WTC11 (cell line): Measurements from ENCODE around the gene GBP1. TPM values are rescaled to one million over a fixed set of nuclear protein-coding genes. Genes with fewer than 3 reads are reported as not detected.

Experiments
- ATAC-seq: fragments of 200-7000 bp; cut with Tn5 transposase; 2 replicates; pipeline ENCODE4 v1.10.0; 2021; ENCODE audit warnings: mild to moderate bottlenecking, moderate library complexity
- CTCF ChIA-PET: fragments of 300-600 bp; sonication (Branson Sonifier 250); formaldehyde crosslinking; loops from one replicate; lab custom pipeline; 2021; ENCODE audit warnings: antibody characterized with exemption; lab: Charles Lee
- POLR2A ChIA-PET: fragments of 350-600 bp; sonication (Branson Sonifier 250); formaldehyde crosslinking; loops from one replicate; lab custom pipeline; 2021; ENCODE audit warnings: antibody characterized with exemption; lab: Charles Lee
- DNase-seq: peaks from one replicate; pipeline ENCODE4 v3.0.0; 2021; ENCODE audit warnings: low spot score
- H3K27ac Mint-ChIP-seq: 2 replicates; pipeline ENCODE4 v1.8.0; 2021; ENCODE audit warnings: mixed read lengths
- H3K27me3 Mint-ChIP-seq: 2 replicates; pipeline ENCODE4 v1.8.0; 2021; ENCODE audit warnings: low read depth, mild to moderate bottlenecking, moderate library complexity, mixed read lengths
- H3K36me3 Mint-ChIP-seq: 2 replicates; pipeline ENCODE4 v1.8.0; 2021; ENCODE audit warnings: mixed read lengths
- H3K4me1 Mint-ChIP-seq: 2 replicates; pipeline ENCODE4 v1.8.0; 2022; ENCODE audit warnings: mixed read lengths
- H3K4me3 Mint-ChIP-seq: 2 replicates; pipeline ENCODE4 v1.8.0; 2021; ENCODE audit warnings: mild to moderate bottlenecking, moderate library complexity, mixed read lengths
- H3K9me3 Mint-ChIP-seq: 2 replicates; pipeline ENCODE4 v1.8.0; 2021; ENCODE audit warnings: mixed read lengths
- CDX4 ChIP-seq: fragments of 250-450 bp; sonication (Bioruptor Pico); IDR thresholded peaks from 2 replicates; pipeline ENCODE4 v1.9.0; 2021; ENCODE audit warnings: moderate library complexity, mild to moderate bottlenecking, inconsistent platforms, borderline replicate concordance
- CREM ChIP-seq: sonication (generic); formaldehyde crosslinking; IDR thresholded peaks from 2 replicates; pipeline ENCODE4 v1.8.1; 2022; ENCODE audit warnings: mild to moderate bottlenecking, missing genetic modification reagents, moderate library complexity
- E2F4 ChIP-seq: sonication (generic); formaldehyde crosslinking; IDR thresholded peaks from 2 replicates; pipeline ENCODE4 v1.8.1; 2022; ENCODE audit warnings: low read depth, mild to moderate bottlenecking, moderate library complexity, missing genetic modification reagents, borderline replicate concordance
- E2F5 ChIP-seq: sonication (generic); formaldehyde crosslinking; IDR thresholded peaks from 2 replicates; pipeline ENCODE4 v1.8.1; 2022; ENCODE audit warnings: mild to moderate bottlenecking, moderate library complexity, missing genetic modification reagents
- EMX1 ChIP-seq: fragments of 250-450 bp; sonication (Bioruptor Pico); IDR thresholded peaks from 2 replicates; pipeline ENCODE4 v1.8.0; 2021; ENCODE audit warnings: mild to moderate bottlenecking
- ESRRA ChIP-seq: sonication (generic); formaldehyde crosslinking; IDR thresholded peaks from 2 replicates; pipeline ENCODE4 v1.8.1; 2022; ENCODE audit warnings: mild to moderate bottlenecking, missing genetic modification reagents, borderline replicate concordance
- ETV6 ChIP-seq: sonication (generic); formaldehyde crosslinking; IDR thresholded peaks from 2 replicates; pipeline ENCODE4 v1.8.1; 2022; ENCODE audit warnings: mild to moderate bottlenecking, missing genetic modification reagents
- FOXJ3 ChIP-seq: sonication (generic); formaldehyde crosslinking; IDR thresholded peaks from 2 replicates; pipeline ENCODE4 v1.9.0; 2021; ENCODE audit warnings: missing genetic modification reagents, mild to moderate bottlenecking, borderline replicate concordance
- FOXP1 ChIP-seq: sonication (generic); formaldehyde crosslinking; IDR thresholded peaks from 2 replicates; pipeline ENCODE4 v1.8.0; 2022; ENCODE audit warnings: missing genetic modification reagents, mild to moderate bottlenecking, moderate library complexity, borderline replicate concordance
- GTF2I ChIP-seq: fragments of 250-450 bp; sonication (Bioruptor Pico); conservative IDR thresholded peaks from 2 replicates; pipeline ENCODE4 v1.4.0; 2021; ENCODE audit warnings: mild to moderate bottlenecking
- MXD4 ChIP-seq: fragments of 250-450 bp; sonication (Bioruptor Pico); IDR thresholded peaks from 2 replicates; pipeline ENCODE4 v1.8.0; 2021; ENCODE audit warnings: mild to moderate bottlenecking, moderate library complexity, borderline replicate concordance
- NFYB ChIP-seq: sonication (generic); formaldehyde crosslinking; conservative IDR thresholded peaks from 2 replicates; pipeline ENCODE4 v1.8.0; 2022; ENCODE audit warnings: low read depth, missing genetic modification reagents
- NR1H2 ChIP-seq: sonication (generic); formaldehyde crosslinking; IDR thresholded peaks from 2 replicates; pipeline ENCODE4 v1.9.0; 2021; ENCODE audit warnings: mild to moderate bottlenecking, moderate library complexity, missing genetic modification reagents
- OVOL2 ChIP-seq: fragments of 250-450 bp; sonication (Bioruptor Pico); IDR thresholded peaks from 2 replicates; pipeline ENCODE4 v1.9.0; 2021; ENCODE audit warnings: mild to moderate bottlenecking, borderline replicate concordance
- PRRX2 ChIP-seq: fragments of 250-450 bp; sonication (Bioruptor Pico); IDR thresholded peaks from 2 replicates; pipeline ENCODE4 v1.8.0; 2021; ENCODE audit warnings: mild to moderate bottlenecking
- RORB ChIP-seq: fragments of 250-450 bp; sonication (Bioruptor Pico); IDR thresholded peaks from 2 replicates; pipeline ENCODE4 v1.9.0; 2021; ENCODE audit warnings: mild to moderate bottlenecking
- SMAD3 ChIP-seq: sonication (generic); formaldehyde crosslinking; IDR thresholded peaks from 2 replicates; pipeline ENCODE4 v1.8.0; 2022; ENCODE audit warnings: missing genetic modification reagents, mild to moderate bottlenecking, borderline replicate concordance
- ZNF219 ChIP-seq: sonication (generic); formaldehyde crosslinking; IDR thresholded peaks from 2 replicates; pipeline ENCODE4 v1.8.0; 2023; ENCODE audit warnings: missing genetic modification reagents, mild to moderate bottlenecking, borderline replicate concordance
- ZNF423 ChIP-seq: fragments of 250-450 bp; sonication (Bioruptor Pico); IDR thresholded peaks from 2 replicates; pipeline ENCODE4 v2.1.2; 2022; ENCODE audit warnings: mild to moderate bottlenecking, moderate library complexity
- total RNA-seq: library from RNA; stranded (reverse); gene quantifications from 3 replicates; pipeline ENCODE4 v1.2.3, GENCODE V29; 2021
- TF ChIP-seq, protein P1 (sequence below): sonication (generic); formaldehyde crosslinking; IDR thresholded peaks from 2 replicates; pipeline ENCODE4 v1.8.1; 2023; ENCODE audit warnings: mild to moderate bottlenecking, missing genetic modification reagents, borderline replicate concordance
- TF ChIP-seq, protein P2 (sequence below): fragments of 250-450 bp; sonication (Bioruptor Pico); IDR thresholded peaks from 2 replicates; pipeline ENCODE4 v1.8.0; 2021; ENCODE audit warnings: mild to moderate bottlenecking

Gene GBP1
- total RNA-seq, 1 experiment from 2014 or later: 0.20 TPM

GRCh38 chr1:89063094-89063493 lies 1.9 kb downstream of the GBP1 start (continued):
- TF ChIP-seq SMAD3 (CRISPR knock-in tag) (no peak), MXD4 (CRISPR knock-in tag) (no peak), E2F5 (CRISPR knock-in tag) (no peak)
- TF ChIP-seq, all 79 proteins: peak for 0

GRCh38 chr1:89060091-89060490 lies 4.9 kb downstream of the GBP1 start:
- H3K27me3 Mint-ChIP-seq: no peaks in the 10 kb centered on the region

DNA sequence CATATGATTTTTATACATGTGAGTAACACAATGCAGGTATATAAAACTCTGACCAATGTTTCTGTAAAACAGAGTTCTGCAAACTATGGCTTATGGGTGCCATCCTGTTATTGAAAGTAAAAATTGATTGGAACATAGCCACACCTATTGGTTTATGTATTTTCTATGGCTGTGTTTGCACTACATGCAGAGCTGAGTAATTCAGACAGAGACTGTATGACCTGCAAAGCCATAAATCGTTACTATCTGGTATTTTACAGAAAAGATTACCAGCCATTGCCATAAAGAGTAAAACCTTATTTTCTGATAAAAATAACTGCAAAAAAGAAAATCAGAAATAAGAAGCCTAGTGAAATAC lies 13.1 kb downstream of the GBP1 start:
- no peak overlapping the region for H3K4me3 Mint-ChIP-seq

More at GRCh38 chr1:89060091-89060490, 4.9 kb downstream of the GBP1 start:
- Mint-ChIP-seq H3K4me3 (no peak overlapping the region), H3K27ac (no peak overlapping the region), H3K9me3 (no peaks in the 10 kb centered on the region), H3K4me1 (peaks cover 3% of the 10 kb centered on the region; the same call in 1 of the 2 replicates), H3K36me3 (no peaks in the 10 kb centered on the region)
- no peak for ATAC-seq
- DNase-seq: no peak
- ChIA-PET CTCF (no interaction called here), POLR2A (no interaction called here)
- TF ChIP-seq ZNF219 (no peak), CDX4 (CRISPR knock-in tag) (no peak), OVOL2 (CRISPR knock-in tag) (no peak), ZNF423 (CRISPR knock-in tag) (no peak), GTF2I (CRISPR knock-in tag) (no peak), E2F4 (CRISPR knock-in tag) (no peak), PRRX2 (CRISPR knock-in tag) (no peak), FOXJ3 (no peak), E2F5 (CRISPR knock-in tag) (no peak), ETV6 (CRISPR knock-in tag) (no peak), EMX1 (CRISPR knock-in tag) (no peak)

DNA sequence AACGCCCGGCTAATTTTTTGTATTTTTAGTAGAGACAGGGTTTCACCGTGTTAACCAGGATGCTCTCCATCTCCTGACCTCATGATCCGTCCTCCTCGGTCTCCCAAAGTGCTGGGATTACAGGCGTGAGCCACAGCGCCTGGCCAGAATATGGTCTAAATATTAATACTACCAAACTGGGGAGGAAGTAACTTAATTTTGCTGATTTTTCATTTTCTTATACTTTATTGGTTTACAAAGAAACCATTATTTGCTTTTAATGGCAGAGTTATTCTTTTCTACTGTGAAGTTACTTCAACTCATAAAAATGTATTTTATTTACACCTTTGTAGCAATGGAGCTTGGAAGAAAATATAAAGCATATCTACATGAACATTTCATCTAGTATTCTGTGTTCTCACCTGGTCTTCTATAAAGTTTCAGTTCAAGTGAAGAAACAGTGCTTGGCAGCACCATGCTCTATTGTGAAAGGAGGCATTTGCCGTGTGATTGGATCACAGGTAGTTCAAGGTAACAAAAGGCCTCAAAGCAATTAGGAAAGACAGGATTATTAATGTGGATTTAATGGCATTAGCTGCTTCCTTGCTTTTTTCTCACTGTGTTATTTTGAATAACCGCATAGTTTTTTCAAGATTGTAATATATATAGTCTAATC lies 13.6 kb downstream of the GBP1 start:
- no peaks in the 10 kb centered on the region for H3K36me3 Mint-ChIP-seq
- no peaks in the 10 kb centered on the region for H3K9me3 Mint-ChIP-seq
- H3K27ac Mint-ChIP-seq: no peak overlapping the region
- ChIA-PET POLR2A (no interaction called here), CTCF (no interaction called here)
- DNase-seq (no peak), ATAC-seq (no peak)
- H3K27me3 Mint-ChIP-seq: no peaks in the 10 kb centered on the region
- no peak overlapping the region for H3K4me3 Mint-ChIP-seq
- TF ChIP-seq FOXP1 (CRISPR knock-in tag) (no peak), ESRRA (no peak), GTF2I (CRISPR knock-in tag) (no peak), ETV6 (CRISPR knock-in tag) (no peak), NR1H2 (CRISPR knock-in tag) (no peak), CREM (CRISPR knock-in tag) (no peak), NFYB (CRISPR knock-in tag) (no peak)
- TF ChIP-seq, protein P1, sequence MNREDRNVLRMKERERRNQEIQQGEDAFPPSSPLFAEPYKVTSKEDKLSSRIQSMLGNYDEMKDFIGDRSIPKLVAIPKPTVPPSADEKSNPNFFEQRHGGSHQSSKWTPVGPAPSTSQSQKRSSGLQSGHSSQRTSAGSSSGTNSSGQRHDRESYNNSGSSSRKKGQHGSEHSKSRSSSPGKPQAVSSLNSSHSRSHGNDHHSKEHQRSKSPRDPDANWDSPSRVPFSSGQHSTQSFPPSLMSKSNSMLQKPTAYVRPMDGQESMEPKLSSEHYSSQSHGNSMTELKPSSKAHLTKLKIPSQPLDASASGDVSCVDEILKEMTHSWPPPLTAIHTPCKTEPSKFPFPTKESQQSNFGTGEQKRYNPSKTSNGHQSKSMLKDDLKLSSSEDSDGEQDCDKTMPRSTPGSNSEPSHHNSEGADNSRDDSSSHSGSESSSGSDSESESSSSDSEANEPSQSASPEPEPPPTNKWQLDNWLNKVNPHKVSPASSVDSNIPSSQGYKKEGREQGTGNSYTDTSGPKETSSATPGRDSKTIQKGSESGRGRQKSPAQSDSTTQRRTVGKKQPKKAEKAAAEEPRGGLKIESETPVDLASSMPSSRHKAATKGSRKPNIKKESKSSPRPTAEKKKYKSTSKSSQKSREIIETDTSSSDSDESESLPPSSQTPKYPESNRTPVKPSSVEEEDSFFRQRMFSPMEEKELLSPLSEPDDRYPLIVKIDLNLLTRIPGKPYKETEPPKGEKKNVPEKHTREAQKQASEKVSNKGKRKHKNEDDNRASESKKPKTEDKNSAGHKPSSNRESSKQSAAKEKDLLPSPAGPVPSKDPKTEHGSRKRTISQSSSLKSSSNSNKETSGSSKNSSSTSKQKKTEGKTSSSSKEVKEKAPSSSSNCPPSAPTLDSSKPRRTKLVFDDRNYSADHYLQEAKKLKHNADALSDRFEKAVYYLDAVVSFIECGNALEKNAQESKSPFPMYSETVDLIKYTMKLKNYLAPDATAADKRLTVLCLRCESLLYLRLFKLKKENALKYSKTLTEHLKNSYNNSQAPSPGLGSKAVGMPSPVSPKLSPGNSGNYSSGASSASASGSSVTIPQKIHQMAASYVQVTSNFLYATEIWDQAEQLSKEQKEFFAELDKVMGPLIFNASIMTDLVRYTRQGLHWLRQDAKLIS: no peak
- H3K4me1 Mint-ChIP-seq: peaks cover 4% of the 10 kb centered on the region; the same call in 1 of the 2 replicates

More for the DNA sequence above, 13.1 kb downstream of the GBP1 start:
- H3K27ac Mint-ChIP-seq: no peak overlapping the region
- ChIA-PET POLR2A (no interaction called here), CTCF (no interaction called here)
- no peaks in the 10 kb centered on the region for H3K36me3 Mint-ChIP-seq
- no peak for TF ChIP-seq RORB (CRISPR knock-in tag)
- TF ChIP-seq, protein P2, sequence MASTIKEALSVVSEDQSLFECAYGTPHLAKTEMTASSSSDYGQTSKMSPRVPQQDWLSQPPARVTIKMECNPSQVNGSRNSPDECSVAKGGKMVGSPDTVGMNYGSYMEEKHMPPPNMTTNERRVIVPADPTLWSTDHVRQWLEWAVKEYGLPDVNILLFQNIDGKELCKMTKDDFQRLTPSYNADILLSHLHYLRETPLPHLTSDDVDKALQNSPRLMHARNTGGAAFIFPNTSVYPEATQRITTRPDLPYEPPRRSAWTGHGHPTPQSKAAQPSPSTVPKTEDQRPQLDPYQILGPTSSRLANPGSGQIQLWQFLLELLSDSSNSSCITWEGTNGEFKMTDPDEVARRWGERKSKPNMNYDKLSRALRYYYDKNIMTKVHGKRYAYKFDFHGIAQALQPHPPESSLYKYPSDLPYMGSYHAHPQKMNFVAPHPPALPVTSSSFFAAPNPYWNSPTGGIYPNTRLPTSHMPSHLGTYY (CRISPR knock-in tag): no peak
- DNase-seq (no peak), ATAC-seq (no peak)
- peaks cover 4% of the 10 kb centered on the region; the same call in 1 of the 2 replicates for H3K4me1 Mint-ChIP-seq
- no peaks in the 10 kb centered on the region for H3K27me3 Mint-ChIP-seq
- H3K9me3 Mint-ChIP-seq: no peaks in the 10 kb centered on the region
